Activated T-helper 1 cell treated with anti-CD3 and anti-CD28 coated beads, Interleukin-2, amount 50 U/mL, for 16 hours (primary cell): ENCODE measurements around the gene RNF212B.
A peak's percentile ranks its signal among the peaks of the same experiment; 100 is the strongest.
"Not testable (repeated sequence)": the region's sequence is repeated elsewhere in the genome, so short reads cannot be mapped to it uniquely, and the experiment has no call there.

Source experiments
- DNase-seq, 2 donors: peaks; one replicate each; pipeline ENCODE4 v3.0.0-alpha.2; 2020; ENCODE audit warnings: low read depth in 1 of 2, low spot score in 1 of 2

Gene RNF212B

GRCh38 chr14:23242076-23242475 lies 4.3 kb downstream of the RNF212B start:
- DNase-seq = no peak

- DNase-seq = no peak
These were observed 5.3 kb downstream of the RNF212B start for GRCh38 chr14:23243066-23243465.

GRCh38 chr14:23245282-23245681 lies 7.5 kb downstream of the RNF212B start:
- no peak for DNase-seq

GRCh38 chr14:23248601-23249000 lies 10.9 kb downstream of the RNF212B start:
- DNase-seq = no peak

GRCh38 chr14:23249824-23250223 lies 12.1 kb downstream of the RNF212B start:
- no peak for DNase-seq

GRCh38 chr14:23252006-23252405 lies 14.3 kb downstream of the RNF212B start:
- no peak for DNase-seq

GRCh38 chr14:23252420-23253333 lies 14.9 kb downstream of the RNF212B start:
- DNase-seq = no peak

GRCh38 chr14:23258256-23258655 lies 20.5 kb downstream of the RNF212B start:
- no peak for DNase-seq

GRCh38 chr14:23259426-23259825 lies 21.7 kb downstream of the RNF212B start:
- no peak for DNase-seq

GRCh38 chr14:23260849-23261248 lies 23.1 kb downstream of the RNF212B start:
- not testable (repeated sequence) for DNase-seq

GRCh38 chr14:23269193-23269592 lies 31.5 kb downstream of the RNF212B start:
- DNase-seq = no peak

GRCh38 chr14:23275412-23275811 lies 37.7 kb downstream of the RNF212B start:
- no peak for DNase-seq

GRCh38 chr14:23277189-23277588 lies 39.5 kb downstream of the RNF212B start:
- no peak for DNase-seq

- not testable (repeated sequence) for DNase-seq
These were observed 40.2 kb downstream of the RNF212B start for GRCh38 chr14:23277928-23278327.

GRCh38 chr14:23281247-23281646 lies 43.5 kb downstream of the RNF212B start:
- DNase-seq = no peak

- no peak for DNase-seq
These were observed 47.2 kb downstream of the RNF212B start for GRCh38 chr14:23284654-23285529.

GRCh38 chr14:23285530-23286019 lies 47.8 kb downstream of the RNF212B start:
- DNase-seq = no peak

- peak; percentile 96 to 97 for DNase-seq
These were observed 48.5 kb downstream of the RNF212B start, which contains the start of gene HOMEZ for GRCh38 chr14:23286020-23286901. Gene HOMEZ (minus strand): TSS chr14:23286132. CDS start chr14:23285952, 180 bp downstream.

- DNase-seq = no peak
These were observed 49.3 kb downstream of the RNF212B start for GRCh38 chr14:23286902-23287479.
